Measurements from ENCODE around the gene SPACA1. TPM values are rescaled to one million over a fixed set of nuclear protein-coding genes. Genes with fewer than 3 reads are reported as not detected.

The SPACA1 gene
- total RNA-seq, 1 donor from 2014 or later = not detected

DNA sequence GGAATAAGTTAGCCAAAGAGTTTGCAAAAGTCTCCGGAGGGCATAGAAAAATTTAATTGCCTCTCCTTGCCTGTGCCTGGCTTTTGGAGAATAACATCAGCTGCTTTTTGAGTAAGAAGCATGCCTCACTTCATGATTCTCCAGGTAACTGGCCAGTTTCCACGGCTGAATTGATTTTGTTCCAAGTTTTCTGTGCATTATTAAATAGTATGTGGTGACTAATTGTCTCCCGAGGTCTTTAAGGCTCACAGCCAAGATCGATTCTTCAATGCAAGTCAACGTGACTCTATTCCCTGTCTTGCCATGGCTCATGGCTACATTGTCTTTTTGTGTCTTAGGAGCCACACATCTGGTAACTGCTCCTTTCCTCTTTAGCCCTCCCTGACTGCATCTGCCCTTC, 64.3 kb downstream of the SPACA1 start:
- Histone ChIP-seq H3F3A (ENCODE audit: low read depth) (no peaks in the 10 kb centered on the region), H2AFZ (replicated peaks) (no peak overlapping the region), H3K4me3 (no peak overlapping the region), H3K4me2 (no peak overlapping the region), H3K4me1 (peaks cover 7% of the 10 kb centered on the region), H3K79me2 (ENCODE audit: low read depth) (no peaks in the 10 kb centered on the region), H3K36me3 (no peaks in the 10 kb centered on the region), H3K27ac (no peak overlapping the region), H4K20me1 (ENCODE audit: low read depth) (no peaks in the 10 kb centered on the region), H3K9ac (no peak overlapping the region), H3K9me3 (ENCODE audit: low read depth) (no peaks in the 10 kb centered on the region), H3K27me3 (no peaks in the 10 kb centered on the region)
- Mint-ChIP-seq H3K27me3 (ENCODE audit: insufficient read depth, low read depth) (no peaks in the 10 kb centered on the region), H3K36me3 (no peaks in the 10 kb centered on the region), H3K4me1 (no peaks in the 10 kb centered on the region), H3K27ac (no peak overlapping the region), H3K9me3 (no peaks in the 10 kb centered on the region), H3K4me3 (no peak overlapping the region)
- no peak for DNase-seq (ENCODE audit: low spot score)
- TF ChIP-seq, protein P1, sequence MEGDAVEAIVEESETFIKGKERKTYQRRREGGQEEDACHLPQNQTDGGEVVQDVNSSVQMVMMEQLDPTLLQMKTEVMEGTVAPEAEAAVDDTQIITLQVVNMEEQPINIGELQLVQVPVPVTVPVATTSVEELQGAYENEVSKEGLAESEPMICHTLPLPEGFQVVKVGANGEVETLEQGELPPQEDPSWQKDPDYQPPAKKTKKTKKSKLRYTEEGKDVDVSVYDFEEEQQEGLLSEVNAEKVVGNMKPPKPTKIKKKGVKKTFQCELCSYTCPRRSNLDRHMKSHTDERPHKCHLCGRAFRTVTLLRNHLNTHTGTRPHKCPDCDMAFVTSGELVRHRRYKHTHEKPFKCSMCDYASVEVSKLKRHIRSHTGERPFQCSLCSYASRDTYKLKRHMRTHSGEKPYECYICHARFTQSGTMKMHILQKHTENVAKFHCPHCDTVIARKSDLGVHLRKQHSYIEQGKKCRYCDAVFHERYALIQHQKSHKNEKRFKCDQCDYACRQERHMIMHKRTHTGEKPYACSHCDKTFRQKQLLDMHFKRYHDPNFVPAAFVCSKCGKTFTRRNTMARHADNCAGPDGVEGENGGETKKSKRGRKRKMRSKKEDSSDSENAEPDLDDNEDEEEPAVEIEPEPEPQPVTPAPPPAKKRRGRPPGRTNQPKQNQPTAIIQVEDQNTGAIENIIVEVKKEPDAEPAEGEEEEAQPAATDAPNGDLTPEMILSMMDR (IDR thresholded peaks at IDR 0.05) = no peak
- TF ChIP-seq EZH2phosphoT487 (IDR thresholded peaks at IDR 0.05) (no peak), EZH2 (IDR thresholded peaks at IDR 0.05) (no peak)

GRCh38 chr6:88114838-88115237, 67.2 kb downstream of the SPACA1 start:
- Histone ChIP-seq H3K79me2 (ENCODE audit: low read depth) (no peaks in the 10 kb centered on the region), H3K4me3 (no peak overlapping the region), H3K36me3 (no peaks in the 10 kb centered on the region), H3K9me3 (ENCODE audit: low read depth) (no peaks in the 10 kb centered on the region), H3K27me3 (no peaks in the 10 kb centered on the region), H3F3A (ENCODE audit: low read depth) (no peaks in the 10 kb centered on the region), H4K20me1 (ENCODE audit: low read depth) (peaks cover 4% of the 10 kb centered on the region), H3K27ac (no peak overlapping the region), H3K4me2 (no peak overlapping the region), H3K4me1 (peaks cover 7% of the 10 kb centered on the region), H3K9ac (no peak overlapping the region), H2AFZ (replicated peaks) (no peak overlapping the region)
- Mint-ChIP-seq H3K27me3 (ENCODE audit: insufficient read depth, low read depth) (peaks cover 2% of the 10 kb centered on the region), H3K27ac (no peak overlapping the region), H3K4me3 (no peak overlapping the region), H3K4me1 (no peaks in the 10 kb centered on the region), H3K9me3 (no peaks in the 10 kb centered on the region), H3K36me3 (no peaks in the 10 kb centered on the region)
- no peak for DNase-seq (ENCODE audit: low spot score)
- TF ChIP-seq EZH2 (IDR thresholded peaks at IDR 0.05) (no peak), EZH2phosphoT487 (IDR thresholded peaks at IDR 0.05) (no peak)
- TF ChIP-seq, protein P1 (IDR thresholded peaks at IDR 0.05) = no peak

- TF ChIP-seq EZH2phosphoT487 (IDR thresholded peaks at IDR 0.05) (no peak), EZH2 (IDR thresholded peaks at IDR 0.05) (no peak)
- TF ChIP-seq, protein P1 (IDR thresholded peaks at IDR 0.05) = no peak
- Histone ChIP-seq H2AFZ (replicated peaks) (no peak overlapping the region), H3K4me3 (no peak overlapping the region), H3K27ac (no peak overlapping the region), H3K9ac (no peak overlapping the region), H3K4me1 (peaks cover 7% of the 10 kb centered on the region), H3K79me2 (ENCODE audit: low read depth) (no peaks in the 10 kb centered on the region), H3K9me3 (ENCODE audit: low read depth) (no peaks in the 10 kb centered on the region), H3K4me2 (no peak overlapping the region), H3F3A (ENCODE audit: low read depth) (no peaks in the 10 kb centered on the region), H3K36me3 (no peaks in the 10 kb centered on the region), H3K27me3 (no peaks in the 10 kb centered on the region), H4K20me1 (ENCODE audit: low read depth) (peaks cover 4% of the 10 kb centered on the region)
- H3K27ac Mint-ChIP-seq = no peak overlapping the region
- no peaks in the 10 kb centered on the region for H3K36me3 Mint-ChIP-seq
- DNase-seq (ENCODE audit: low spot score) = no peak
- H3K9me3 Mint-ChIP-seq = no peaks in the 10 kb centered on the region
- H3K27me3 Mint-ChIP-seq (ENCODE audit: insufficient read depth, low read depth) = peaks cover 2% of the 10 kb centered on the region
- H3K4me1 Mint-ChIP-seq = peaks cover 2% of the 10 kb centered on the region
- H3K4me3 Mint-ChIP-seq = no peak overlapping the region
Measured at GRCh38 chr6:88115307-88115706, 67.7 kb downstream of the SPACA1 start.

Measured in neural progenitor cell (in vitro differentiated cells).